ENCODE results near the gene MEG3.

The MEG3 gene

DNA sequence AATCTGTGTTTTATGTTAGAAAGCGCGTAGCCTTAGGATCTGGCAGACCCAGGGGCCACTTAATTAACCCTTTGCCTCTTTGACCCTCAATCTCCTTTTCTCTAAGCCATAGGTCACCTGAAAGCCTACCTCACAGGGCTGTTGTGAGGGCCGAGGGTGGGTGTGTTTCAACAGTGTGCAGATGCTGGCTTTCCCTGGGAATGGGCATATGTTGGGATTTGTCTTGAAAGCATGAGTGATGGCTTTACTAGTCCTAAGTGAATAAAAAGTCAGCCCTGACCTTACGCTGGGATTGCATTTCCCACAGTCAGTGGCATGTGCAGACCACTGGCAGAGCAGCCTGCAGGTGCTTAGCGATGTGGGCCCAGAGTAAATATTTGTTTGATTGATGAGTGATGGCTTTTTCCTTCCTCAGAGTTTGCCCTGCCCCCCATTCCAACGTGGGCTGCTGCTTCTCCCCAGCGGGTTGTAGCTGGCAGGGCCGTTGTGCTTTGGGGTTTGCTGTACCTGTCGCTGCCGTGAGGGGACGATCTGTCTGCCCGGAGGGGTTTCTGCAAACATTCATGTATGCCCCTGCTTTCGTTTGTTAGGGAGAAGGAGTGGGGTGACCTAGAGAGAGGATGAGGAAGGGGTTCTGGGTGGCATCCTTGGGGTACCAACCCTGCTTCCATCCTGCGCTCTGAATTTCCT lies 31.5 kb downstream of the MEG3 start:
- TF ChIP-seq, protein P1, sequence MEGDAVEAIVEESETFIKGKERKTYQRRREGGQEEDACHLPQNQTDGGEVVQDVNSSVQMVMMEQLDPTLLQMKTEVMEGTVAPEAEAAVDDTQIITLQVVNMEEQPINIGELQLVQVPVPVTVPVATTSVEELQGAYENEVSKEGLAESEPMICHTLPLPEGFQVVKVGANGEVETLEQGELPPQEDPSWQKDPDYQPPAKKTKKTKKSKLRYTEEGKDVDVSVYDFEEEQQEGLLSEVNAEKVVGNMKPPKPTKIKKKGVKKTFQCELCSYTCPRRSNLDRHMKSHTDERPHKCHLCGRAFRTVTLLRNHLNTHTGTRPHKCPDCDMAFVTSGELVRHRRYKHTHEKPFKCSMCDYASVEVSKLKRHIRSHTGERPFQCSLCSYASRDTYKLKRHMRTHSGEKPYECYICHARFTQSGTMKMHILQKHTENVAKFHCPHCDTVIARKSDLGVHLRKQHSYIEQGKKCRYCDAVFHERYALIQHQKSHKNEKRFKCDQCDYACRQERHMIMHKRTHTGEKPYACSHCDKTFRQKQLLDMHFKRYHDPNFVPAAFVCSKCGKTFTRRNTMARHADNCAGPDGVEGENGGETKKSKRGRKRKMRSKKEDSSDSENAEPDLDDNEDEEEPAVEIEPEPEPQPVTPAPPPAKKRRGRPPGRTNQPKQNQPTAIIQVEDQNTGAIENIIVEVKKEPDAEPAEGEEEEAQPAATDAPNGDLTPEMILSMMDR (IDR thresholded peaks at IDR 0.05; ENCODE audit: low read length, missing control alignments), result no peak
- DNase-seq (ENCODE audit: low read depth), result no peak
- no peak overlapping the region for H3K4me3 ChIP-seq (replicated peaks; ENCODE audit: low read depth, low read length)

DNA sequence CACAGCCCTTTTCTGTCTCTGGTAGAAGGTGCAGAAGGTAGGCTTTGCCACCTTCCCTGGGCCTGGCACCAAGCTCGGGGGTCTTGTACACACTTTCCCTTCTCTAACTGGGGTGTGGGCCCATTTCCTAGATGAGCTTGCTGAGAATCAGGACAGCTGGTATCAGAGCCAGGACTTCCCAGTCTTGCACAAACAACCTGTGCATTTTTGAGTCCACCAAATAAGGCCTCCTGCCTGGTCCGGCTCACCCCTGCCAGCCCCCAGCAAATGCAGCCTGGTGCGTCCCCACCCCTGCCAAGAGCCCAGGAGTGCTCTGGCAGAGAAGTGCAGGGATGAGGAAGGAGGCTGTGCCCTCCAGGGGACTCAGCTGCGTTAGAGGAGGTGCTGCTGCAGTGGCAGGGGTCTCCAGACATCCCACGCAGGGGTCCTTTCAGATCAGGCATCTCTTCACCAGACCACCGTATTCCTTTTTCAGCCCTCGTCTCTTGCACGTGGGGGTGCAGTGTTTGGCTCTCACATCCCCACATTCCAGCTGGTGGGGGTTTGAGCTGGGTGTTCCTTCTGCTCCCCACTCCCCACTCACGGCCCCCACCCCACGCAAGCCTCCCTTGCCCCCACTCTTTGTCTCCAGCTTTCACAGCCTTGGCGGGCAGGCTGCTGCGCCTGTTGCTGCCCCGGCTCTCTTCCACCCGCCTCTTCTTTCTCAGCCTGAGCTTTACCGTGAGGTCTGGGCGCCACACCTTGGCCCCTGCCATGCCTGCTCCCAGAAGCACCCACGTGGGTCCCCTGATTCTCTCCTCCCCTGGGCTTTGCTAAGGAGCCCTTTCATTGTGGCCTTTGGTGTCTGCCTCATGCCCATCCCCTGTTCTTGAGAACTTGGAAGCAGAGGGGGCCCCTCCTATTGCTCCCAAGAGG lies 32.3 kb downstream of the MEG3 start:
- no peak for DNase-seq (ENCODE audit: low read depth)
- H3K4me3 ChIP-seq (replicated peaks; ENCODE audit: low read depth, low read length), result no peak overlapping the region
- TF ChIP-seq, protein P1 (IDR thresholded peaks at IDR 0.05; ENCODE audit: low read length, missing control alignments), result no peak

DNA sequence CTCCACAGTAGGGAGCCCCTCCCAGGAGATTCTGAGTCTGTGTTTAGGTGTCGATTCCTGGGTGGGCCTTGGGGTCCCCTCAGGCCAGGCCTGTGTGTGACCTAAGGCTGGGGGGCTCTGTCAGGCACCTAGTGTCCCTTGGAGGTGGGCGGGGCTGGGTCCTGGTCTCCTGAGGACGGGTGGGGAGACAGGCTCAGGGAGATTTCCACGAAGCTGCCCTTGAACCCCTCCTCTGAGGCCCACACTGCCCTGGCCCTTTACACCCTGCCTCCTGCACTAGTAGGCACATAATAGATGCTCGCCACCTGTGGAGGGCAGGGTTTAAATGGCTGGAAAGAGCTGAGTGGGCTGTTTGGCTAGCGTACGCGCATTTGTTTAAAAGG lies 32.9 kb downstream of the MEG3 start:
- TF ChIP-seq, protein P1 (IDR thresholded peaks at IDR 0.05; ENCODE audit: low read length, missing control alignments), result no peak
- DNase-seq (ENCODE audit: low read depth), result no peak
- no peak overlapping the region for H3K4me3 ChIP-seq (replicated peaks; ENCODE audit: low read depth, low read length)

DNA sequence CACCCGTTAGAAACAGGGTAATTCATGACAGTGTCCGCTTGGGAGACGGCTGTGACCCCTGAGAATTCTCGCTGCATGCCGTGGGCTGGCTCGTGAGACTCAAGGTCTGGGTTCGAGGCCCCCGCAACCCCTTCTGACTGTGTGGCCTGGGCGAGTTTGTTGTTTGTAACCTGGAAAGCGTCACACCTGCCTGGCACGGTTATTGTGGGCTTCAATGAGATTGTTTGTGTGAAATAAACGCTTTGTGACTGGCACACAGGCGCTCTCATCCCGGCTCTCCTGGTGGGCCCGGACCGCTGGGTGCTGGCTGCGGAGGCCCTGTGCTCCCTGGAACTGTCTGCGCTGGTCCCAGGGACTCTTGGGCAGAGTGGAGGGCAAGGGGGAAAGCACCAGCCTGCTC lies 33.9 kb downstream of the MEG3 start:
- H3K4me3 ChIP-seq (replicated peaks; ENCODE audit: low read depth, low read length), result no peak overlapping the region
- TF ChIP-seq, protein P1 (IDR thresholded peaks at IDR 0.05; ENCODE audit: low read length, missing control alignments), result no peak
- no peak for DNase-seq (ENCODE audit: low read depth)

DNA sequence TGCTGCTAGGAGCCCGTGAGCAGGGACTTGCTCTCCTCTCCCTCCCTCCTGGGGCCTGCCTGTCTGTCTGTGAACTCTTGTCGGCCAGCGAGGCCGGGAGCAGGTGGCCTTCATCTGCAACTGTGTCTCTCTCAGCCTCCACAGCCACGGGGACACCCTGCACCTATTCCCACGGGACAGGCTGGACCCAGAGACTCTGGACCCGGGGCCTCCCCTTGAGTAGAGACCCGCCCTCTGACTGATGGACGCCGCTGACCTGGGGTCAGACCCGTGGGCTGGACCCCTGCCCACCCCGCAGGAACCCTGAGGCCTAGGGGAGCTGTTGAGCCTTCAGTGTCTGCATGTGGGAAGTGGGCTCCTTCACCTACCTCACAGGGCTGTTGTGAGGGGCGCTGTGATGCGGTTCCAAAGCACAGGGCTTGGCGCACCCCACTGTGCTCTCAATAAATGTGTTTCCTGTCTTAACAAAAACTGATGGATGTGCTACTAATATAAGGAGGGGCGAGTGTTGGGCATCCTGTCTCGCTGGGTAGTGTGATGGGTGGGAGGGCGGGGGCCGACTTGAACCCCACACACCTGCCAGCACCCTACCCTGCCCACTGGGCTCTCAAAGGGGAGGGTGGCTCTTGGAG lies 34.8 kb downstream of the MEG3 start:
- no peak for DNase-seq (ENCODE audit: low read depth)
- H3K4me3 ChIP-seq (replicated peaks; ENCODE audit: low read depth, low read length), result no peak overlapping the region
- TF ChIP-seq, protein P1 (IDR thresholded peaks at IDR 0.05; ENCODE audit: low read length, missing control alignments), result no peak

DNA sequence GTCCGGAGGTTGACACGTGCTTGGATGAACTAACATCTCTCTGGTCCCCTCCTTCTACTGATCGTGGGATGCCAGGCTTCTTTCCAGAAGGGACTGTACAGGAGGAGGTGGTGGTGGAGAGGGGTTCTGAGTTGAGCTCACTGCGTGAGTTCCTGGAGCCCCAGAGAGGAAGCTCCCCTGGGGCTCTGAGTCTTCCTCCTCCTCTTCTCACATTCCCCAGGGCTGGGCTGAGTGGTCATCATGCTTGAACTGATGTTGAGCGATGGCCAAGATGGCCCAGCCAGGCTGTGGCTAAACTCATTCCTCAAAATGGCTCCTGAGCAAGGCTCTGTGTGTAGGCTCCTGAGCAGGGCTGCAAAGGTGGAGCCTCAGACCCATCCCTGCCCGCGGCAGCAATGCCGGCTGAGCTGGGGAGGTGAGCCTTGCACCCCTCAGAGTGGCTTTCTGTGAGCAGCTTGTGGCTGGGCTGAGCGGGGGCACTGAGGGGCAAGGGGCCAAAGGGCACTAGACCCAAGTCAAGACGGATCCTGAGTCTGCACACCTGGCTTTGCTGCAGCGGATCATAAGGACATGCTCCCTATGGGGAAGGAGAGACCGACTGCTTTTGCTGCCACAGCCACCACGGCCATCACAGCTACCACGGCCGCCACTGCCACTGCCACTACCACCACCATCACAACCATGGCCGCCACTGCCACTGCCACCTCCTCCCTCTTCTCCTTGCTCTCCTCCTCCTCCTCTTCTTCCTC lies 35.4 kb downstream of the MEG3 start:
- DNase-seq (ENCODE audit: low read depth), result no peak
- TF ChIP-seq, protein P1 (IDR thresholded peaks at IDR 0.05; ENCODE audit: low read length, missing control alignments), result no peak
- no peak overlapping the region for H3K4me3 ChIP-seq (replicated peaks; ENCODE audit: low read depth, low read length)
